ENCODE measurements around the gene ADCY7. TPM values are rescaled to one million over a fixed set of nuclear protein-coding genes. Genes with fewer than 3 reads are reported as not detected.
A peak's percentile ranks its signal among the peaks of the same experiment; 100 is the strongest.

ADCY7 gene
- total RNA-seq, 4 donors from 2014 or later = 40.4 to 50.9 (median 41.2) TPM

- Histone ChIP-seq H3K27ac (peak overlapping the region in 1 of 4 donors; percentile 25), H3K36me3 (no peaks in the 10 kb centered on the region), H3K4me1 (peaks cover 0 to 18% (median 4%) of the 10 kb centered on the region in 4 donors), H3K4me3 (no peak overlapping the region), H3K9me3 (no peaks in the 10 kb centered on the region), H3K27me3 (no peaks in the 10 kb centered on the region)
- no peak for DNase-seq (ENCODE audit: low spot score in 2 of 2)
- 62 to 70% methylated on average over 9 of the region's 9 CpGs for WGBS, 2 donors
- TF ChIP-seq CTCF (IDR thresholded peaks at IDR 0.05) (no peak), EP300 (IDR thresholded peaks at IDR 0.05) (no peak), POLR2A (IDR thresholded peaks at IDR 0.05) (no peak)
Observed at GRCh38 chr16:50252082-50252611, 14.2 kb upstream of the ADCY7 start.

- DNase-seq (ENCODE audit: low spot score in 2 of 2) = no peak
- H3K4me3 ChIP-seq = no peak overlapping the region
- WGBS, 2 donors = 58 to 67% methylated on average over 12 of the region's 12 CpGs
Observed at GRCh38 chr16:50252874-50253513, 13.4 kb upstream of the ADCY7 start.

DNA sequence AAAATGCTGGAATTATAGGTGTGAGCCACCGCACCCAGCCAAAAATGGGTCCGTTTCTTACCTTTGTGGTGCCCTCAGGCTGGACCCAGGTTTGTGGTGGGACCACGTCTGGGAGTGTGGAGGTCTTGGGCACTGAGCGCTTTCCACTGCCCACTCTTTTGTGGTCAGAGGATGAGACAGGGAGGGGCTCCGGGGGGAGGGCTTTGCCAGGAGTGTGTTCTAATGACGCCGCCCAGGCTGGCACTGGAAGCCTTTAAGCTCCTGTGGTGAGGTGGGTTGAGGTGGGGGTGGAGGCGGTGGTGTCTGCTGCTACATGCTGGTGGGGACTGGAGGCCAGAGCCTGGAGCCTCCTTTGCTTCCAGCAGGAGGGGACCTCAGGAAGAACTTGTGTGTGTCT, 12.8 kb upstream of the ADCY7 start:
- no peaks in the 10 kb centered on the region for H3K27me3 ChIP-seq
- peaks cover 0 to 19% (median 4%) of the 10 kb centered on the region in 4 donors for H3K4me1 ChIP-seq
- H3K36me3 ChIP-seq = no peaks in the 10 kb centered on the region
- WGBS, 2 donors = 79 to 94% methylated on average over 7 to 8 of the region's 8 CpGs
- no peak overlapping the region for H3K4me3 ChIP-seq
- TF ChIP-seq CTCF (IDR thresholded peaks at IDR 0.05) = no peak
- no peak for TF ChIP-seq POLR2A (IDR thresholded peaks at IDR 0.05)
- TF ChIP-seq EP300 (IDR thresholded peaks at IDR 0.05) = no peak
- no peaks in the 10 kb centered on the region for H3K9me3 ChIP-seq
- peak overlapping the region in 1 of 4 donors; percentile 15 for H3K27ac ChIP-seq
- DNase-seq (ENCODE audit: low spot score in 2 of 2) = no peak

More at GRCh38 chr16:50252874-50253513, 13.4 kb upstream of the ADCY7 start:
- H3K9me3 ChIP-seq = no peaks in the 10 kb centered on the region
- TF ChIP-seq EP300 (IDR thresholded peaks at IDR 0.05) (no peak), CTCF (IDR thresholded peaks at IDR 0.05) (no peak), POLR2A (IDR thresholded peaks at IDR 0.05) (no peak)
- H3K4me1 ChIP-seq = peaks cover 0 to 18% (median 4%) of the 10 kb centered on the region in 4 donors
- H3K27ac ChIP-seq = peak overlapping the region in 1 of 4 donors; percentile 25
- H3K27me3 ChIP-seq = no peaks in the 10 kb centered on the region
- no peaks in the 10 kb centered on the region for H3K36me3 ChIP-seq

GRCh38 chr16:50254072-50254471, 12.3 kb upstream of the ADCY7 start:
- peaks cover 0 to 25% (median 4%) of the 10 kb centered on the region in 4 donors for H3K4me1 ChIP-seq
- WGBS, 2 donors = 64 to 73% methylated on average over 7 of the region's 7 CpGs
- H3K27me3 ChIP-seq = no peaks in the 10 kb centered on the region
- TF ChIP-seq EP300 (IDR thresholded peaks at IDR 0.05) (no peak), POLR2A (IDR thresholded peaks at IDR 0.05) (no peak), CTCF (IDR thresholded peaks at IDR 0.05) (no peak)
- no peaks in the 10 kb centered on the region for H3K9me3 ChIP-seq
- no peaks in the 10 kb centered on the region for H3K36me3 ChIP-seq
- peak overlapping the region in 1 of 4 donors; percentile 15 for H3K27ac ChIP-seq
- no peak overlapping the region for H3K4me3 ChIP-seq
- no peak for DNase-seq (ENCODE audit: low spot score in 2 of 2)

- no peak overlapping the region for H3K4me3 ChIP-seq
- H3K27me3 ChIP-seq = no peaks in the 10 kb centered on the region
- H3K4me1 ChIP-seq = peaks cover 0 to 37% (median 11%) of the 10 kb centered on the region in 4 donors
- H3K27ac ChIP-seq = no peak overlapping the region
- 91 to 96% methylated on average over 2 of the region's 2 CpGs for WGBS, 2 donors
- no peaks in the 10 kb centered on the region for H3K36me3 ChIP-seq
- TF ChIP-seq EP300 (IDR thresholded peaks at IDR 0.05) (no peak), POLR2A (IDR thresholded peaks at IDR 0.05) (no peak), CTCF (IDR thresholded peaks at IDR 0.05) (no peak)
- no peak for DNase-seq (ENCODE audit: low spot score in 2 of 2)
- no peaks in the 10 kb centered on the region for H3K9me3 ChIP-seq
Observed at GRCh38 chr16:50255538-50255937, 10.8 kb upstream of the ADCY7 start.
